ENCODE data around the gene N4BP3.

- TF ChIP-seq CTCF (IDR thresholded peaks at IDR 0.05; ENCODE audit: insufficient read depth, low read length) (no peak), POLR2AphosphoS5 (IDR thresholded peaks at IDR 0.05; ENCODE audit: low read depth) (no peak)
Measured at GRCh38 chr5:178086266-178086665, 27.1 kb upstream of the N4BP3 start.

Data from HL-60 (cell line).